IMR-90 (cell line): ENCODE measurements around the gene GIPR. TPM values are rescaled to one million over a fixed set of nuclear protein-coding genes. Genes with fewer than 3 reads are reported as not detected.
A peak's percentile ranks its signal among the peaks of the same experiment; 100 is the strongest.

Experiments
- ATAC-seq: fragments of 200-7000 bp; cut with Tn5 transposase; 2 replicates; pipeline ENCODE4 v1.9.1; 2020; ENCODE audit warnings: low read depth, mild to moderate bottlenecking, moderate library complexity
- BruUV-seq: library from RNA; stranded (reverse); fragments of 400-500 nt; replicated peaks from 2 replicates; lab custom pipeline; 2021; lab: Mats Ljungman, UMichigan
- CTCF ChIA-PET: fragments of 300-600 bp; formaldehyde crosslinking; extraction: SDS; loops from one replicate; lab custom pipeline; 2021; ENCODE audit warnings: antibody characterized with exemption; lab: Yijun Ruan, JAX
- POLR2A ChIA-PET: fragments of 300-600 bp; sonication (Branson Sonifier 250); formaldehyde crosslinking; loops from one replicate; lab custom pipeline; 2022; ENCODE audit warnings: antibody characterized with exemption; ENCODE audit not compliant: unreplicated experiment; lab: Charles Lee
- DNase-seq: peaks from one replicate; pipeline ENCODE4 v3.0.0; 2013
- H2AFZ ChIP-seq: replicated peaks from 2 replicates; pipeline ENCODE3; 2013; ENCODE audit warnings: low read length, mild to moderate bottlenecking; ENCODE audit not compliant: poor library complexity
- H2AK5ac ChIP-seq: 2 replicates; pipeline ENCODE4 v1.6.1; 2013; ENCODE audit warnings: low read depth, low read length, inconsistent platforms
- H2AK9ac ChIP-seq: replicated peaks from 2 replicates; pipeline ENCODE3; 2013; ENCODE audit warnings: mild to moderate bottlenecking, low read depth, low read length, moderate library complexity; ENCODE audit not compliant: poor library complexity
- H2BK120ac ChIP-seq: 2 replicates; pipeline ENCODE4 v1.6.1; 2013; ENCODE audit warnings: low read depth, low read length, inconsistent platforms
- H2BK15ac ChIP-seq: 3 replicates; pipeline ENCODE4 v1.6.1; 2013; ENCODE audit warnings: low read depth, low read length, inconsistent platforms
- H2BK20ac ChIP-seq: 2 replicates; pipeline ENCODE4 v1.6.1; 2013; ENCODE audit warnings: low read depth, mild to moderate bottlenecking, inconsistent platforms, low read length, moderate library complexity
- H2BK5ac ChIP-seq: 2 replicates; pipeline ENCODE4 v1.6.1; 2013; ENCODE audit warnings: mild to moderate bottlenecking, low read depth, low read length, inconsistent platforms; ENCODE audit not compliant: poor library complexity, severe bottlenecking
- H3K14ac ChIP-seq: replicated peaks from 2 replicates; pipeline ENCODE4 v1.6.1; 2013; ENCODE audit warnings: low read depth, low read length, inconsistent platforms
- H3K18ac ChIP-seq: 2 replicates; pipeline ENCODE4 v1.6.1; 2013; ENCODE audit warnings: low read depth, low read length, control low read depth
- H3K23ac ChIP-seq: 2 replicates; pipeline ENCODE4 v1.6.1; 2013; ENCODE audit warnings: low read depth, low read length, inconsistent platforms
- H3K27ac ChIP-seq: 2 replicates; pipeline ENCODE4 v1.5.1; 2013; ENCODE audit warnings: mild to moderate bottlenecking, control low read depth, low read length; ENCODE audit not compliant: insufficient read depth
- H3K27me3 ChIP-seq: 2 replicates; pipeline ENCODE4 v1.6.1; 2013; ENCODE audit warnings: low read length; ENCODE audit not compliant: control insufficient read depth, insufficient read depth
- H3K36me3 ChIP-seq: 2 replicates; pipeline ENCODE4 v1.6.1; 2013; ENCODE audit warnings: low read length, mixed read lengths; ENCODE audit not compliant: control insufficient read depth, insufficient read depth
- H3K4ac ChIP-seq: 2 replicates; pipeline ENCODE4 v1.6.1; 2013; ENCODE audit warnings: low read depth, low read length, inconsistent platforms
- H3K4me1 ChIP-seq: 2 replicates; pipeline ENCODE4 v1.6.1; 2013; ENCODE audit warnings: low read length, mixed read lengths; ENCODE audit not compliant: control insufficient read depth, insufficient read depth
- H3K4me2 ChIP-seq: 2 replicates; pipeline ENCODE4 v1.6.1; 2013; ENCODE audit warnings: low read depth, mild to moderate bottlenecking, control low read depth, low read length, moderate library complexity
- H3K4me3 ChIP-seq: 2 replicates; pipeline ENCODE4 v1.5.1; 2013; ENCODE audit warnings: low read depth, mild to moderate bottlenecking, control low read depth, low read length, moderate library complexity; ENCODE audit not compliant: insufficient read depth
- H3K56ac ChIP-seq: 2 replicates; pipeline ENCODE4 v1.6.1; 2013; ENCODE audit warnings: low read length, inconsistent platforms; ENCODE audit not compliant: insufficient read depth; ENCODE audit errors: extremely low read depth
- H3K79me1 ChIP-seq, 2 experiments: 2 replicates each; pipeline ENCODE4 v1.6.1; 2013; ENCODE audit warnings: low read length in 2 of 2, inconsistent platforms in 1 of 2, low read depth in 1 of 2
- H3K9ac ChIP-seq: 2 replicates; pipeline ENCODE4 v1.6.1; 2013; ENCODE audit warnings: low read depth, low read length, control low read depth
- H3K9me1 ChIP-seq: 2 replicates; pipeline ENCODE4 v1.6.1; 2013; ENCODE audit warnings: low read length, inconsistent platforms; ENCODE audit not compliant: insufficient read depth
- H3K9me3 ChIP-seq: 2 replicates; pipeline ENCODE4 v1.6.1; 2013; ENCODE audit warnings: low read length; ENCODE audit not compliant: control insufficient read depth, insufficient read depth
- H4K20me1 ChIP-seq: 2 replicates; pipeline ENCODE4 v1.6.1; 2013; ENCODE audit warnings: low read length, inconsistent platforms; ENCODE audit not compliant: insufficient read depth
- H4K5ac ChIP-seq: 2 replicates; pipeline ENCODE4 v1.6.1; 2013; ENCODE audit warnings: mild to moderate bottlenecking, low read depth, low read length, control low read depth
- H4K8ac ChIP-seq, 2 experiments: 2 replicates each; pipeline ENCODE4 v1.6.1; 2013; ENCODE audit warnings: low read depth in 2 of 2, low read length in 2 of 2, control low read depth in 1 of 2, inconsistent platforms in 1 of 2
- H4K91ac ChIP-seq: 2 replicates; pipeline ENCODE4 v1.6.1; 2013; ENCODE audit warnings: low read depth, low read length, inconsistent platforms; ENCODE audit not compliant: insufficient read depth
- CTCF ChIP-seq: conservative IDR thresholded peaks from 2 replicates; pipeline ENCODE4 v1.5.1; 2012; ENCODE audit warnings: mild to moderate bottlenecking, low read depth, low read length, improper control_type of control experiment
- MXI1 ChIP-seq: IDR thresholded peaks from 2 replicates; pipeline ENCODE4 v1.6.1; 2012; ENCODE audit warnings: low read depth, mild to moderate bottlenecking, low read length, moderate library complexity, borderline replicate concordance
- POLR2A ChIP-seq: IDR thresholded peaks from 2 replicates; pipeline ENCODE4 v1.6.1; 2012; ENCODE audit warnings: mild to moderate bottlenecking, low read depth, low read length
- RFX5 ChIP-seq: IDR thresholded peaks from 2 replicates; pipeline ENCODE4 v1.8.0; 2012; ENCODE audit warnings: low read depth, mild to moderate bottlenecking, low read length, moderate library complexity
- SMC3 ChIP-seq: fragments of 150-350 bp; IDR thresholded peaks from 2 replicates; pipeline ENCODE4 v1.6.1; 2016; ENCODE audit warnings: low read depth, mild to moderate bottlenecking, antibody characterized with exemption, low read length, moderate library complexity
- USF2 ChIP-seq: fragments of 150-350 bp; IDR thresholded peaks from 2 replicates; pipeline ENCODE4 v1.6.1; 2017; ENCODE audit warnings: mild to moderate bottlenecking, antibody characterized with exemption, low read length, low read depth
- WGBS, 2 experiments: methylation state at CpG; one replicate each; pipeline versions ENCODE4 v1.1.5 to v1.1.7; 2013; ENCODE audit warnings: missing lambda C conversion rate in 2 of 2; ENCODE audit not compliant: insufficient read length in 1 of 2; ENCODE audit errors: extremely low coverage in 2 of 2; 5-methylcytosine and 5-hydroxymethylcytosine counted together
- dilution Hi-C: fragments of 300-500 bp; cut with HindIII; formaldehyde crosslinking; loops from one replicate; pipeline ENCODE4 v1.14.3; 2018; ENCODE audit warnings: low sequenced_read_pairs; ENCODE audit not compliant: unreplicated experiment
- in situ Hi-C: fragments of 300-500 bp; cut with MboI; formaldehyde crosslinking; loops from 3 replicates; pipeline ENCODE4 v1.14.3; 2019; ENCODE audit warnings: low sequenced_read_pairs, inconsistent platforms, mixed read lengths
- intact Hi-C: fragments of 100-400 bp; cut with micrococcal nuclease; formaldehyde crosslinking; loops from 2 replicates; pipeline ENCODE4 v1.10.0; 2022
- polyA plus RNA-seq, 3 experiments: library from polyadenylated mRNA; depleted of rRNA; stranded (reverse); fragments of >200 nt; gene quantifications; 2 replicates each; pipeline ENCODE4 v1.2.3, GENCODE V29; 2012; ENCODE audit warnings: low replicate concordance in 1 of 3
- total RNA-seq: library from RNA; depleted of rRNA; stranded (reverse); fragments of >200 nt; gene quantifications from 2 replicates; pipeline ENCODE4 v1.2.3, GENCODE V29; 2012

The GIPR gene
- total and polyA plus RNA-seq, 2 of the 4 experiments (the other 2 are of a cell fraction) = 0.18 to 1.2 TPM

GRCh38 chr19:45682117-45682516 lies 14.1 kb downstream of the GIPR start:
- no peak overlapping the region for H2AK5ac ChIP-seq

More at GRCh38 chr19:45682117-45682516, 14.1 kb downstream of the GIPR start:
- peaks cover 6% of the 10 kb centered on the region for H3K27me3 ChIP-seq
- H3K56ac ChIP-seq = no peak overlapping the region
- CTCF ChIA-PET = no interaction called here
- POLR2A ChIA-PET = no interaction called here
- ATAC-seq (no peak), DNase-seq (no peak)
- no peak overlapping the region for H2BK20ac ChIP-seq
- no peaks in the 10 kb centered on the region for H3K9me3 ChIP-seq
- dilution Hi-C loops (no loop called here), in situ Hi-C loops (no loop called here), intact Hi-C loops (no loop called here)
- H3K9ac ChIP-seq = no peak overlapping the region
- no peaks in the 10 kb centered on the region for H3K9me1 ChIP-seq
- TF ChIP-seq POLR2A (no peak), MXI1 (no peak), CTCF (no peak), SMC3 (no peak), RFX5 (no peak), USF2 (no peak)
- H2BK15ac ChIP-seq = no peak overlapping the region
- H3K4me2 ChIP-seq = no peak overlapping the region
- H4K20me1 ChIP-seq = no peaks in the 10 kb centered on the region
- WGBS, 2 experiments = 68% methylated on average over 7 of the region's 8 CpGs; no CpG with 5 or more reads in 1 of the 2 experiments
- no peak overlapping the region for H2BK120ac ChIP-seq
- H2BK5ac ChIP-seq = no peak overlapping the region
- H3K4me1 ChIP-seq = peaks cover 6% of the 10 kb centered on the region; the same call in 1 of the 2 replicates
- peaks cover 0 to 4% of the 10 kb centered on the region in 2 experiments; a peak in 1 of 4 replicates for H3K79me1 ChIP-seq
- H3K4me3 ChIP-seq = no peak overlapping the region
- H3K4ac ChIP-seq = no peak overlapping the region
- H4K91ac ChIP-seq = no peak overlapping the region
- no peak overlapping the region for H4K5ac ChIP-seq
- H3K14ac ChIP-seq = no peak overlapping the region
- no peak overlapping the region for H3K23ac ChIP-seq
- no peak overlapping the region for H2AK9ac ChIP-seq
- H3K18ac ChIP-seq = no peak overlapping the region
- no TSS peak for BruUV-seq
- no peak overlapping the region for H4K8ac ChIP-seq
- no peak overlapping the region for H3K27ac ChIP-seq
- H3K36me3 ChIP-seq = peaks cover 22% of the 10 kb centered on the region
- H2AFZ ChIP-seq = peak overlapping the region; percentile 95
